CD4-positive, alpha-beta T cell treated with Interleukin-2 at 100 ng/mL for 4 hours (primary cell): ENCODE measurements around the gene EXOC4.

ENCODE experiments used
- DNase-seq: peaks from one replicate; pipeline ENCODE4 v3.0.0-alpha.2; 2020; ENCODE audit warnings: low spot score

EXOC4 gene

DNA sequence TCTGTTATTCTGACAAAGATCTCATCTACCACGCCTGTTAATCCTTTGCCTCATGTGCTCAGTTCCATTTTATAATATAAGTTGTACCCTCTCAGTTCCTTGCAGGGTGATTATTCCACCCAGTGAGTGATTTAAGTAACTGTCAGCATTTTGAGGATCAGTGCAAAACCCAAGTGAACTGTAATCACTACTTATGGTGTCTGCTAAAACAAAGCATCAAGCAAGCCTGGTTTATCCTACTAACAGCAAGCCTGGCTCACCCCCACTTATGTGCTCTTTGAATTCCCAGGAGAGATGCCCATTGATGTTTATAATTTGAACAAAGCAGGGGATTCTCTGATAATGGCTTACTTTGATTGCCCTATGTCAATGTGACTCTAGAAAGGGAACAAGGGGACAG, 687.5 kb downstream of the EXOC4 start:
- no peak for DNase-seq

DNA sequence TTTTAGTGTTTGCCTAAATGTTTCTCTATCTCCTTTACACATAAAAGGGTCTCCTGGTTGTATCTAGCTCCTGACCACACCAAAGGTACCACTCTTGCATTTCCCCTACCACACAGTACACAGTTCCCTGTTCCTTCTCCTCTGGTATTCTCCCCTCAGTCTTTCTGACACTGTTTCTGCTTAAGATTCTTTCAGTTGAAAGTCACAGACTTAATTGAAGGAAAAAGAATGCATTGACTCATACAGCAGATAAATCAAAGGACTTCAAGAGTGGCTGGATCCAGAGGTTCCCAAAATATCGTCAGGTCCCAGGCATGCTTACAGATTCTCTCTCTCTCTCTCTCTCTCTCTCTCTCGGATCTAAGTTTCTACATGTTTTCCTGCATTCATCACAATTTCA, 688.6 kb downstream of the EXOC4 start:
- no peak for DNase-seq

DNA sequence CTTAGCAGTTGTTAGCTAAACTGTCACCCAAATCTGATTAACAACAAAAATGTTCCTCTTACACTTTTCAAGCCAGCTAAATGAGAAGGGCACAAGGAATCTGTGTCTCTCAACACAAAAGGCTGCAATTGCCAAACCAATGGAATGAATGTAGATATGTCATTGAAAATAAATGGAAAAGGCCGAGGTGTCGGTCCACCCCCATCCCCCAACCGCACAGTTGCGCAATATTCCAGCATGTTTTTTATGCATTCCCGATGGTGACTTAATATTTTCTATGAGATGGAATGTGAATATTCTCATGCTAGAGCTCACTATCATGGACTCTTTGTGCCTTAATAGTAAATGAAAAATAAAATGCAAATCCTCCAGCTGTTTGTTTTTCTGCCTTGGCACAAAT, 692.6 kb downstream of the EXOC4 start:
- no peak for DNase-seq

DNA sequence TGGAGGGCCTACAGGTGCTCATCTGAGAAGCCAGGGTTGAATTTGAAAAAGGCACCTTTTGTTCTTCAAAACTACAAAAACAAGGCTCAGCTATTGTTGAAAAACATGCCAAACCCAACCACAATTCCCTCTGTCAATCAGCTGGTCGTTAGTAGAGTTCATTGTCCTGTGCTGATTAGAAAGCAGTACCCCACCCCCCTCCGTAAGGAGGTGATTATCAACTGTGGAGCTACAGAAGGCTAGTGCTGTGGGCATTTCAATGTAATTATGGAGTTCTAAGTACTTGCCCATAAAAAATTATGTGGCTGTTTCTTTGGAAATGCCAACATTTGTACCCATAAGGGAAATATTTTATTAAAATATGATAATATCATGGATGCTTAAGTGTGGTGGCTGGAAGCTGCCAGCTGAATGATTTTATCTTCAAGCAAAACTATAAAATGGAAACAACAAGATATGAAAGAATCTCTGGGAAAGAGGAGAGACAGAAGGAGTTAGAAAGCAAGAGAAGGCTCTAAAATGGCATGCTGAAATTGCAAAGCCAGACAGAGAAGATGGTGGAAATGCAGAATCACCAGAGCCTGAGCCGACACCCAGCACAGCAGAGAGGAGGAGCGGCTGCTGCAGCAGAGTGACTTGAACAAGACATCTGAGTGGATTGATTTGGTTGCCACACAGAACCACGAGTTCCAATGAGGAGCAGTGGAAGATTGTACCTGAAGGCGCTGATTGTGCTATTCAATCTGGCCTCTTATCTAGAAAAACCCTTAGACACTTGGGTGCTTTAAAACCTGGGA, 694.8 kb downstream of the EXOC4 start:
- no peak for DNase-seq

DNA sequence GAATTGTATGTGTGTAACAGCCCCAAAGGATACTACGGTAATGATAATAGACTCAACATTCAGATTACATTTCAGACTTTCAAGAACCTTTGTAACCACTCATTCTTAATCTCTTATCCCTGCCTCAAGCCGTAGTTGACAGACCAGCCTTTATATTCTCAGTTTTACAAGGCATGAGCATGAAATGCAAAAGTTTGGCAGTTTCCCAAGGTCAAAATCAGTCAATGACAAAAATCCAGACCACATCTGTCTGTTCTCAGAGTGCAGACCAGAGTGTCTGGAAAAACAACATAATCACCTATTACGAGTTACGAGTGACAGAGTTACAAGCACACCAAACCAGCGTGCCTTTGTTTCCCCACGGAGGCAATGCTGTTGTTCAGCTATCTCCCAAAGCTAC, 695.7 kb downstream of the EXOC4 start:
- DNase-seq = no peak

DNA sequence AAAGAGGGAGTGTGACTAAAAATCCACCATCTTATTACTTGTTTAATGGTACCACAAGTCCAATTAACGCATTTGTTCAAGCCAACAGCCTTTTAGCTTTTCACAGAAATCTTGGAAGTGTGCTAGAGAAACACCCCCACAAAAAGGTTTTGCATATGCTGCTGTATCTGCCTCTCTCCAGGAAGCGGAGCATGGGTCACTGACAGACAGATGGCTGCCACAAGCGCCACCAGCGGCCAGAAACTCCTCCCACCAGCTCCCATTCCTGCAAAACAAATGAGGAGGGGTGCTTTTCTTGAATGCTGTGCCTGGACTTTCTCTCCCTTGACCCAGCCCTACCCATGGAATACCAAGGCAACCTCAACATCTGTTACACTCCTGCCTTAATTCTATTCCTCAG, 698.0 kb downstream of the EXOC4 start:
- DNase-seq = no peak

DNA sequence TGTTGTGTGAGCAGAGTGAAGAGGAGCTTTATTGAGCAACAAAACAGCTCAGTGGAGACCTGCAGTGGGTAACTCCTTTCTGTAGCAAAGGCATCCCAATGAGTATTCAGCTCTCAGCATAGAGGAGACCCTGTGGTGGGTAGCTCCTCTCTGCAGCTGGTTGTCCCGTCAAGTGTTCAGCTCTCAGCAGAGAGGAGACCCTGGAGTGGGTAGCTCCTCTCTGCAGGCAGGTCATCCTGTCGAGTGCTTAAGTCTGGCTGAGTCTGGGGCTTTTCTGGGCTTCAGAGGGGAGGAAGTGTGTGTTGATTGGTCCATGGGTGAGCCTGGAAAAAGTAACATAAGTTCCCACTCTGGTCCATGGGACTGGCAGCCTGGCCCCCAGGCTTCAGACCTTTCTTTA, 702.3 kb downstream of the EXOC4 start:
- DNase-seq = no peak

DNA sequence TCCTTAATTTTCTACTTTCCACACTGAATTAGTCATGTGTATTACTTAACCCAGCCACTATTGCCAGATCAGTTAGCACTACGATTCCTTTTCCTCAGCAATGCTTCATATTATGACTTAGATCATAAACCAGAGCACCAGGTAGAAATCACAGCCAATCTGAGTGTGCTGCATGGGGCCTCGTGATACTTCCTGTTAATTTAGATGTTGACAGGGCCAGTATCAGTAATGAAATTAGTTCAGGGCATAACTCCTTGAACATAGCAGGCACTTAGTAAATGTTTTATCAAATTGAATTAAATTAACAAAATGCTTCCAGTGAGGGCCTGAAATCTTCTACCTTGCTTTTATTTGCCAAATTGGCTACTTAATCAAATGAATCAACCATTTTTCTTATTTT, 705.0 kb downstream of the EXOC4 start:
- DNase-seq = no peak

DNA sequence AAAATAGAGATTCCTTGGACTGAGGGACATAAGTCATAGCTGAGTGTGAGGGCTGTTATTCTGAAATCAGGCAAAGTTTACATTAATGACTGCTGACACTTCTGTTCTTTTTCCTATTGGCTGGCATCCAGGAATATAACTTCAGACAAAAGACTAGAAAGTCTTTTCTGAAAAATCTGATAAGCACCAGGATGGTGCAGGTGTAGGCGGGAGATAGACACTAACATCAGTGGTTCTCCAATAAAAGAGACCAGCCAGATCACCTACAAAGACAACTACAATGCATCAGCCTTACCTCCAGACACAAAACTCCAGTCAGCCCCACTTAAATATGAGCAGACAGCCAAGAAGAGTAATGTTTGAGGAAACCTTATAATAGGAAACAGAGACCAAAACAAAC, 705.9 kb downstream of the EXOC4 start:
- no peak for DNase-seq

DNA sequence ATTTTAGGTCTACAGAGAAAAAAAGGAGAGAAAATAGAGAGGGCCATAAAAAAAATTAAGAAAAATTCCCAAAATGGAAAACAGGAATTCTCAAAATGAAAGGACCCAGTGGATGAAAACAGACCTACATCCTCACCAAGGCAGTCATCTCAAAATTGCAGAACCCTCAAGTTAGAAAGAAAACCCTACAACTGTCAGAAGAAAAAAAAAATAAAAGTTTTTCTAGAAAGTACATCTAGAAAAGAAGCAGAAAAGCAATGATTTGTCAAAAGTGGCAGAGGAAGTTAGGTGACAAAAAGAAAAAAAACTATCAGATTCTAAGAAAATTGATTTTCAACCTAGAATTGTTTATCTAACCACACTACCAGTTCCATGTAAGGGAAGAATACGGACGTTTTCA, 706.6 kb downstream of the EXOC4 start:
- DNase-seq = no peak

DNA sequence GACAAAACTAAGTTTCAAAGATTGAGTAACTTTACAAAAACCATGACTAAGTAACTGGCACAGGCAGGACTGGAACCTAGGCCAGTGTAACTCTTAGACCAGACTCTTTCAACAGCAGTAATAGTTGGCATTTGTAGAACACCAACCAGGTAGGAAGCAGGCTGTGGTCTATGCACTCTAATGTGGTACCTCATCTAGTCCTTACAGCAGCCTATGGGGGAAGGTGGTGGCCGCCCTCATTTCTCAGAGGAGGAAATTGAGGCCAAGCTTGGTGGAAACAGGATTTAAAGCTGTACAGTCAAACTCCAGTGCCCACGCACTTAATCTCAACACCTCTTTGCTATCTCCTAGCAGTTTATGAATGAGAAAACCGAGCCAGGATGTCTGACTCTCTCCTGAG, 708.8 kb downstream of the EXOC4 start:
- no peak for DNase-seq

DNA sequence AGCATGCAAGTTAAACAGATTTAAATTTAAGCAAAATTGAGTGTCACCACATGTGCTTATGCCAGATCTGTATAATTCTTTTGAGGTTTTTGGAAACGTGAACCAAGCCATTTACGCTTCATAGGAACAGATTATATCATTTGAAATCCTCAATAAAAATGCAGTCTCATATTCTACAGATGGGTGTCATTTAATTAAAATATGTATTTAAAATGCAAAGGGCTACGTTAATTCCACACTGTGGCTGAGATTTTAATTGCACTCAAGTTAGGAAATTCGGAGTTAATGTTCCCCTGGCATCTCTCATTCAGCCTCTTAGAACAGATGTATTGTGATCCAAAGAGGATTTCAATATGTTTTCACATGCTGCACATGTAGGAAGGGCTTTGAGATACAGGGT, 709.8 kb downstream of the EXOC4 start:
- DNase-seq = no peak

DNA sequence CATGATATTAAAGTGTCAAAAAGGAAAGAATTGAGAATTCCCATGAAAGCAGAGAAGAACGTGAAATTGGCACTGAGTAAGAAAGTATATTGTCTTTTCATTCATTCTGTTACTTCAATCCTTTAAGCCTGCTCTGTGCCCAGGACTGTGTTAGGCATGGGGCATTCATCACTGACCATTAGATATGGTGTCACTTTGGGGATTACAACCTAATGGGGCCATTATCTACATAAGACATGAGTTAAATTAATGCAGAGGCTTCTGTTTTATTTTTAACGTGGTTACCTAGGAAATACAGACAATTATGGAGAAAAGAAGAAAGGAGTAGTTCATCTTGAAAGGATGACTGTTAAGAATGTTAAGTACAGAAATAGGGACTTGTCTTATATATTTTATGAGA, 710.8 kb downstream of the EXOC4 start:
- DNase-seq = no peak

DNA sequence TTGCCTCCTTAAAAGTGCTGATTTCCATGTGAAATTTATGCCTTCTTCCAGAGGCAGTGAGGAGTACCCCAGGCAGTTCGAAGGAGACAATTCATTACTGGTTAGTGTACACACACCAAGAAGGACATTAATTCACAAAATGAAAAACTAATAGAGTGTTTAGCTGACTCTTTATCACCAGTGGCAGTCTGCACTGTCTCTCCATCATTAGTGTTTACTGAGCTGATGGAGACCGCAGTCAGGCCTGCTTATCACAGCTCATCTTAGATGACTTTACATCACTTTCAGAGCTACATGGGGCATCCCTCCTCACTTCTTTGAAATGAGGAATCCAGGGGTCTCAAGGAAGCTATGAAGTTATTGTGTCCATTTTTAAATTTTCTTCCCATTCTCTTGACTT, 718.7 kb downstream of the EXOC4 start:
- DNase-seq = no peak

DNA sequence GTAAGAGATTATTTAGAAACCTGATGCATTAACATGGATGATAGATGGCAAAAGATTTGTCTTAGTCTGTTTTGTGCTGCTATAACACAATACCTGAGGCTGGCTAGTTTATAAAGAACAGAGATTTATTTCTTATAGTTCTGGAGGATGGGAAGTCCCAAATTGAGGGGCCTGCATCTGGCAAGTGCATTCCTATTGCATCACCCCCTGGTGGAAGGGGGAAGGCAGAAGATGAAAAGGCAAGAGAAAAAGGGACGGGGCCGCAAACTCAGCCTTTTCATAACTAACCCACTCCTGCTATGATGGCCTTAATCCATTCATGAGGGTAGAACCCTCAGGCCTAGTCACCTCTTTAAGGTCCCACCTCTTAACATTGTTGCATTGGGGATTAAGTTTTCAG, 720.8 kb downstream of the EXOC4 start:
- DNase-seq = no peak

DNA sequence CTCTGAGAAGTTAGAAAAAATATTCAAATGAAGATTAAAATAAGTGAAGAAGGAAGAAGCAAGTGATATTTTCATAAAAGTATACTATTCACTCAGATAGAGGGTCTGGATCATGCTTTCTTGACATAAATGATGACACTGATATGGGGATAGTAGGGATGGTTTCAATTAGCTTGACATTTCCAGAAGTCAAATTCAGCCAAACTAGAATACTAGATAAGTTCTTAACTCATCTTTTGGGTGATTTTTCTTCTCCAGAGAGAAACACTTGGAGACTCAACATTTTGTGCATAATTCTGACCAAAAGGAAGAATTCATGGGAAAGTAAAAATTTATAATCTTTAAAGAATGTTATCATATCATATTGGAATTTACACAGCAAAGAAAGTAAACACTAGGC, 722.3 kb downstream of the EXOC4 start:
- no peak for DNase-seq

DNA sequence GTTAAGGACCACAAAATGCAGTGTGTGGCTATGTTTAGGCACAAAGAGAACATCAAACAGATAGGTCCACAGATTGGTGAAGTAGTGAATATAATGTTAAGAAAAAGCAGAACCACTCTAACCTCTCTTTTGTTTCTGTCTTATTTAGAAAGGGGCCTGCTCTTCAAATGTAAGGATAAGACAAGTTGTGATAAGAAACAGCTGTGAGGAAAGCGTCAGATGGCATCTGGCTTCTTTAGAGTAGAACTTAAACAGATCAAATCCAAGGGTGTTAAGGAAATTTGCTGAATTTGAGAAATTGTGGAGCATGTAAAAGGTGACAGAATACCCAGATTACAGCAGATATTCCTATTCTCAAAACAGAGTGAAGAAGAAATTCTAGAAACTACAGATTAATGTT, 723.3 kb downstream of the EXOC4 start:
- no peak for DNase-seq

DNA sequence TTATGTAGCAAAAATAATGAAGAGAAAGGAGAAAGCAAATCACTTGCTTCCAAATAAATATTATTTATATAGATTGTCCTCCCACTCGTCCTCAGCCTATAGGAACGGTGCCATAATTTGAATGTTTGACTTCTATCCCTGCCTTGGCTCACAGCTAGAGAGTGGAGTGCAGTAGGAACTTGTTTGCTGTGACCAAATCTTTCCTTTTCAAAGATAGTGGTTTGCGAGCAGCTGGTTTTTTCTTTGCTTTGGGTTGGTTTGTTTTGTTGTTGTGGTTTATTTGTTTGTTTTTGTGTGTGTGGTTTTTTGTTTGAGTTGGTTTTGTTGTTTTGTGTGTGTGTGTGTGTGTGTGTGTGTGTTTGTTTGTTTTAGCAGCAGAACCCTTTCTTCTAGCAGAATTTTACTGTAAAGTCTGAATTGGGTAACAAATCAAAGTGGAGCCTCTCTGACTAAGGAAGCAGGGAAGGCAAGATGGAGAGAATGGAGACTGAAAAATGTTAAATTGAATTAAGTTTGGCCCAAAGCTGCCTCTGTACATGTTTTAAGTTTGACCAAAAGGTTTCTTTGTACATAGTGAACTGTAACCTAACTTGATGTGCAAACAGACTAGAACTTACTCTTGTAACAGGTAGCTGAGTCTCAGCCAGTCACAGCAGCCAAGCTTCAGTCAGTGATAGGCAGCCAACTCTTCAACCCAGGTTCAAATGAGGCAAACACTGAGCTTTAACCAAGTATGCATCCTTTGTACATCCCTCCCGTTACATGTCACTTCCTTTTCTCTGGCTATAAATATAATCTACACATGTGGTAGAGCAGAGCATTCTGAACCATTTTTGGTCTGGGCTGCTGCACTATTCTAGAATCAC, 724.8 kb downstream of the EXOC4 start:
- no peak for DNase-seq

DNA sequence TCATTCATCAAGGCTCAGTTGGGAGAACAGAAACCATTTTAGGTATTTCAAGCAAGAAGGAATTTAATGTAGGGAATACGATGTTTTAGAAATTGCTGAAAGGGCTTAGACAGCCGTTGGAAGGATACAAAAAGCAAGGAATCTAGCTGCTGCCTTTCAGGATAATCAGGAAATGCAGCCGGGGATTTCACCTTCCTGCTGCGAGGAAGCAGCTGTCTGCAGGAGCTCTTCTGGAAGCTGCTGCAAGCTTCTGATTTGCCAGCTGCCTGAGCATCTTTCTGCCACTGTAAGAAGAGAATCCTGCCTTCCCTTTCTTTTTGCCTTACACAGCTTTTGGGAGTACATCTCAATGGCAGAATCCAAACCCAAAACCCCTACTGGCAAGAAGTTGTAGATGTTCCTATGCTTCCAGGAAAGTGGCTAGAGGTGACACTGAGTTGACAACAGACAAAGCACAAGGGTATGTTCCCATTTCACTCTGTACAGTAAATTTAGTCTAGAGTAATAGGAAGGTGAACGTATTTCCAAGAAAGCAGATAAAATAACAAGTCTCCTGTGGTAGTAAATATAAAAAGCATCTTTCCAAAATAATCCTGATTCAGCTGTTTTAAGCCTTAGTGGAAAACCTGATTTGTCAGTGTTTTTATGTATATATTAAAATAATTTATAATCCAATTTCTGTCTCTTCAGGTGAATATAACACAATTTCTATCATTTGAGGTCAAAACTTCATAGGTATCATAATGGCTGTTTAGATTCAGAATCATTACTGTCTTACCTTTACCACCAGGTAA, 725.8 kb downstream of the EXOC4 start:
- no peak for DNase-seq

DNA sequence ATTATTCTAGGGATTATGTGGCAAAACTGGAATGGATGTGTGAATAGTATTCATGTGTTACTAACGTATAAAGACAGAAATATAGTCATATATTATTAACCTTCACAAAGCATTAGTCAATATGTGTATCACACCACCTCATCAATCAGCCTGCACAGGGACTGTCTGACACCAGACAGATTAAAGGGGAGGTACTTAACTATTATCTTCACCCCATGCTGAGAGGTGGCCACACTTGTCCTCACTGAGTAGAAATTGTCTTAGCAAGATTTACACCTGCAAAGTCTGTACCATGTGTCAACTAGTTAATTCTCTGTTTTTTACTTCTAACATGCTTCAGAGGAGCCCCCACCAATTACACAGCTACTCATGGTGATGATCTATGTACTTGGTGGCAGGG, 727.9 kb downstream of the EXOC4 start:
- no peak for DNase-seq

DNA sequence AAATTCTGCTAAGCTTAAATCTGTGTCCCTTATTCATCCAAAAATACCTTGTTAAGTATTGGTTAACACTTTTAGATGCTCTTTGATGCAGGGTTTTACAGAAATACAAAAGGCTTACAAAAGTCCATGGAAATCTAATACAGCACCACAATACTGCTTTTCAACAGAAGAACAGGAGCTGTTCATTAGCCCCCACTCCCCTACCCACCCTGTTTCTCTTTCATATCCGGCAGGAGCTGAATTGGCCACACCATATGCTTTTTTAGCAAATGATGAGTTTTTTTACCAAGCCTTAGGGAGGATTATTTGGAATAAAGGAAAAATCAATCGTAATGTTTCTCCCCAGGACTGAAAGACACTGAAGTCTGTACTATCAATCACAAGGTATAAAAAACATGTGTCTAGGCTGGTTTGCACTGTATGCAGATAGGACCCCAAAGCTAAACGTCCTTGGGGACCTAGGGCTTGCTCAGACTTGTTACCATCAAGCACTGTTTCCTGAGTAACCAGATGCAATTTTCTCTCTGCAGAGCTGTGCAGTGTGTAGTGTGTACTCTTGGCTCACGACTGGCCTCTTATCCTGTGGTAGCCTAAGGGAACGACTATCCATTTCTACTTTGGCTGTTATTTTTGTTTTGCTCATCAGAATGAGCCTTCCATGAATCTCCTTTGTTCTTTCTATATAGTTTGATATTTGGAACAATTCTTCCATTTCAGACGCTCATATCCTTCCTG, 731.0 kb downstream of the EXOC4 start:
- no peak for DNase-seq

DNA sequence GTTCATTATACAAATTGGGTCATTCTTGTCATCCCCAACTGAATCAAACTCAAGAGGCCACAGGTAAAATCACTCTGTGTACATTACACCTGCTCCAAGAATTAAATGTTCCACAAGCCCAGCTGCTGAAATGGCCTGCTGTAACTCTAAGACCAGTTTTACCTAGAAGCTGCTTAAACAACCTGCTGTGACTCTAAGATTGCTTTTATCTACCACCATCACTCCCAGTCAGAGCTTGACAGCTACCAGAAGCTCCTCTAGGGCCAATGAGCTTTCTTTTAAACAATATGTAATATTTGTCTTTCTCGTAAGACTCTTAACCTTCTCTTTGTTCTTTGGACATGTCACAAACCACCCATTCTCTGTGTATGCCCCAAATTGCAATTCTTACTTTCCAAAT, 732.4 kb downstream of the EXOC4 start:
- DNase-seq = no peak
